CD14-positive monocyte (primary cell): Measurements from ENCODE around the gene CA5A. TPM values are rescaled to one million over a fixed set of nuclear protein-coding genes. Genes with fewer than 3 reads are reported as not detected.

Experiments used
- DNase-seq, 3 donors: peaks; one replicate each; pipeline ENCODE4 v3.0.0-alpha.2; 2011 to 2022
- H2AFZ ChIP-seq: 2 replicates; pipeline ENCODE4 v1.6.0; 2012; ENCODE audit warnings: mild to moderate bottlenecking, low read depth, low read length, inconsistent platforms; ENCODE audit not compliant: insufficient read depth, poor library complexity, severe bottlenecking
- H3K27ac ChIP-seq, 2 donors: 1 replicate in 1 of 2; 2 replicates in 1 of 2; pipeline ENCODE4 v1.5.1; 2012 to 2013; ENCODE audit warnings: low read length in 2 of 2, control low read depth in 1 of 2, inconsistent platforms in 1 of 2, low read depth in 1 of 2, mild to moderate bottlenecking in 1 of 2
- H3K27me3 ChIP-seq, 2 donors: one replicate each; pipeline versions ENCODE4 v1.6.0 to v1.6.1; 2011 to 2013; ENCODE audit warnings: low read length in 2 of 2; ENCODE audit not compliant: control insufficient read depth in 2 of 2, insufficient read depth in 2 of 2
- H3K36me3 ChIP-seq, 2 donors: replicated peaks in 1 of 2; 1 replicate in 1 of 2; 2 replicates in 1 of 2; pipeline versions ENCODE4 v1.5.1 to v1.6.1; 2012 to 2013; ENCODE audit warnings: low read length in 2 of 2, control low read depth in 1 of 2, inconsistent platforms in 1 of 2, mild to moderate bottlenecking in 1 of 2; ENCODE audit not compliant: insufficient read depth in 2 of 2, control insufficient read depth in 1 of 2
- H3K4me1 ChIP-seq, 2 donors: 1 replicate in 1 of 2; 2 replicates in 1 of 2; pipeline versions ENCODE4 v1.5.1 to v1.6.1; 2012 to 2013; ENCODE audit warnings: low read length in 2 of 2, control low read depth in 1 of 2, inconsistent platforms in 1 of 2, mild to moderate bottlenecking in 1 of 2, moderate library complexity in 1 of 2; ENCODE audit not compliant: insufficient read depth in 2 of 2, control insufficient read depth in 1 of 2
- H3K4me2 ChIP-seq: replicated peaks from 2 replicates; pipeline ENCODE3; 2012; ENCODE audit warnings: low read length, moderate library complexity, mild to moderate bottlenecking; ENCODE audit not compliant: poor library complexity, severe bottlenecking; ENCODE audit errors: extremely low read depth
- H3K4me3 ChIP-seq, 3 experiments: fragments of 200-600 bp in 1 of 3; sonication (generic) in 1 of 3; replicated peaks in 1 of 3; 1 replicate in 2 of 3; 2 replicates in 1 of 3; pipeline ENCODE4 v1.5.1; 2011 to 2013; ENCODE audit warnings: low read length in 3 of 3, mild to moderate bottlenecking in 3 of 3, control low read depth in 2 of 3, low read depth in 2 of 3, inconsistent platforms in 1 of 3, moderate library complexity in 1 of 3
- H3K79me2 ChIP-seq: 2 replicates; pipeline ENCODE4 v1.6.0; 2012; ENCODE audit warnings: mild to moderate bottlenecking, control low read depth, inconsistent platforms, low read length, moderate library complexity; ENCODE audit not compliant: insufficient read depth
- H3K9ac ChIP-seq: 2 replicates; pipeline ENCODE4 v1.6.0; 2017; ENCODE audit warnings: low read length, mild to moderate bottlenecking; ENCODE audit not compliant: insufficient read depth, poor library complexity, severe bottlenecking
- H3K9me3 ChIP-seq, 2 donors: replicated peaks in 1 of 2; 1 replicate in 1 of 2; 2 replicates in 1 of 2; pipeline versions ENCODE4 v1.5.1 to v1.6.1; 2012 to 2013; ENCODE audit warnings: low read length in 2 of 2, control low read depth in 1 of 2; ENCODE audit not compliant: control insufficient read depth in 1 of 2, insufficient read depth in 1 of 2
- H4K20me1 ChIP-seq: 2 replicates; pipeline ENCODE4 v1.6.0; 2012; ENCODE audit warnings: mild to moderate bottlenecking, low read length, control low read depth, moderate library complexity; ENCODE audit not compliant: insufficient read depth
- H3K27ac Mint-ChIP-seq, 7 donors: one replicate each; pipeline ENCODE4 v1.8.0; 2020; ENCODE audit warnings: mild to moderate bottlenecking in 7 of 7, mixed read lengths in 7 of 7, moderate library complexity in 6 of 7, inconsistent platforms in 2 of 7
- H3K27me3 Mint-ChIP-seq, 3 donors: one replicate each; pipeline ENCODE4 v1.8.0; 2021 to 2022; ENCODE audit warnings: low read depth in 3 of 3, mild to moderate bottlenecking in 3 of 3, mixed read lengths in 3 of 3, moderate library complexity in 3 of 3, inconsistent platforms in 1 of 3
- H3K36me3 Mint-ChIP-seq, 2 donors: one replicate each; pipeline ENCODE4 v1.8.0; 2020; ENCODE audit warnings: mixed read lengths in 2 of 2, inconsistent platforms in 1 of 2, mild to moderate bottlenecking in 1 of 2
- H3K4me1 Mint-ChIP-seq: one replicate; pipeline ENCODE4 v1.8.0; 2020; ENCODE audit warnings: mild to moderate bottlenecking, mixed read lengths
- H3K4me3 Mint-ChIP-seq, 2 donors: one replicate each; pipeline ENCODE4 v1.8.0; 2020; ENCODE audit warnings: mild to moderate bottlenecking in 2 of 2, mixed read lengths in 2 of 2, moderate library complexity in 1 of 2
- H3K9me3 Mint-ChIP-seq, 7 donors: one replicate each; pipeline ENCODE4 v1.8.0; 2020 to 2022; ENCODE audit warnings: mixed read lengths in 7 of 7, mild to moderate bottlenecking in 6 of 7, moderate library complexity in 6 of 7, inconsistent platforms in 2 of 7
- WGBS: methylation state at CpG from one replicate; pipeline ENCODE4 v1.1.5; 2013; ENCODE audit warnings: missing lambda C conversion rate; ENCODE audit not compliant: insufficient coverage; 5-methylcytosine and 5-hydroxymethylcytosine counted together
- intact Hi-C, 2 donors: fragments of 100-400 bp; cut with micrococcal nuclease; formaldehyde crosslinking; loops; one replicate each; pipeline versions ENCODE4 v1.15.0 to v1.15.1; 2023
- polyA plus RNA-seq, 3 donors: library from polyadenylated mRNA; depleted of rRNA in 1 of 3; unstranded in 2 of 3; stranded (reverse) in 1 of 3; fragments of 300-500 nt in 2 of 3; fragments of >200 nt in 1 of 3; fragmentation: Illumina TruSeq in 2 of 3; gene quantifications; 1 replicate in 2 of 3; 2 replicates in 1 of 3; pipeline ENCODE4 v1.2.3, GENCODE V29; 2012 to 2021
- TF ChIP-seq, protein P1 (sequence below): fragments of 200-600 bp; IDR thresholded peaks from one replicate; pipeline ENCODE4 v1.8.0; 2022; ENCODE audit warnings: antibody characterized with exemption, mild to moderate bottlenecking

Gene CA5A
- polyA plus RNA-seq, 3 donors = not detected

DNA sequence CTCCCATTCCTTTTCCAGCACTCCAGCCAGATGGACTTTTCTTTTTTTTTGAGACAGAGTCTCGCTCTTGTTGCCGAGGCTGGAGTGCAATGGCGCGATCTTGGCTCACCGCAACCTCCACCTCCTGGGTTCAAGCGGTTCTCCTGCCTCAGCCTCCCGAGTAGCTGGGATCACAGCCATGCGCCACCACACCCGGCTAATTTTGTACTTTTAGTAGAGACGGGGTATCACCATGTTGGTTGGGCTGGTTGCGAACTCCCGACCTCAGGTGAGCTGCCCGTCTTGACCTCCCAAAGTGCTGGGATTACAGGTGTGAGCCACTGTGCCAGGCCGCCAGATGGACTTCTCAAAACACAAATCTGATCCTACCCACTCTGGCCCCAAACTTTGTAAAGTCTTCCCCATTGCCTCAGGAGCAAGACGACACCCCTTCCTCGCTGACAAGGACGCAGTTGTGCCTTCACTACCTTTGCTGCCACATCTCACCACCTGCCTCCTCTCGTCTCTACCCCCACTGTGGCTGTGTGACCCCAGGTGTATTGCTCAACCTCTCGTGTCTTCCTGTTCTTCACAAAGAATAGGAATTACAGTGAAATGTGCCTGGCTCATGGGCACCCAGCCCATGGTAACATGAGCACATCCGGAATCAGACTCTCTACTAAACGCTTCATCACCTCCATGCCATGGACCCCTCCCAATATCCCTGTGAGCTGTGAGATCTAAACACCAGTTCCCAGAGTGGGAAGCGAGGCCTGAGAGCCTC is 11.2 kb upstream of the CA5A start:
- Histone ChIP-seq H3K27ac (peak overlapping the region; percentile 82 to 97), H2AFZ (peak overlapping the region; percentile 85), H3K4me3 (peak overlapping the region; percentile 24 to 67 (median 25)), H3K9me3 (no peaks in the 10 kb centered on the region), H3K9ac (peak overlapping the region; percentile 73), H3K27me3 (no peaks in the 10 kb centered on the region), H4K20me1 (no peaks in the 10 kb centered on the region), H3K79me2 (peaks cover 10% of the 10 kb centered on the region), H3K36me3 (no peaks in the 10 kb centered on the region), H3K4me2 (peak overlapping the region; percentile 75), H3K4me1 (peaks cover 44 to 57% of the 10 kb centered on the region in 2 donors)
- no peaks in the 10 kb centered on the region for H3K9me3 Mint-ChIP-seq
- H3K27me3 Mint-ChIP-seq = peaks cover 0 to 2% (median 2%) of the 10 kb centered on the region in 3 donors
- H3K4me1 Mint-ChIP-seq = peaks cover 45% of the 10 kb centered on the region
- TF ChIP-seq, protein P1, sequence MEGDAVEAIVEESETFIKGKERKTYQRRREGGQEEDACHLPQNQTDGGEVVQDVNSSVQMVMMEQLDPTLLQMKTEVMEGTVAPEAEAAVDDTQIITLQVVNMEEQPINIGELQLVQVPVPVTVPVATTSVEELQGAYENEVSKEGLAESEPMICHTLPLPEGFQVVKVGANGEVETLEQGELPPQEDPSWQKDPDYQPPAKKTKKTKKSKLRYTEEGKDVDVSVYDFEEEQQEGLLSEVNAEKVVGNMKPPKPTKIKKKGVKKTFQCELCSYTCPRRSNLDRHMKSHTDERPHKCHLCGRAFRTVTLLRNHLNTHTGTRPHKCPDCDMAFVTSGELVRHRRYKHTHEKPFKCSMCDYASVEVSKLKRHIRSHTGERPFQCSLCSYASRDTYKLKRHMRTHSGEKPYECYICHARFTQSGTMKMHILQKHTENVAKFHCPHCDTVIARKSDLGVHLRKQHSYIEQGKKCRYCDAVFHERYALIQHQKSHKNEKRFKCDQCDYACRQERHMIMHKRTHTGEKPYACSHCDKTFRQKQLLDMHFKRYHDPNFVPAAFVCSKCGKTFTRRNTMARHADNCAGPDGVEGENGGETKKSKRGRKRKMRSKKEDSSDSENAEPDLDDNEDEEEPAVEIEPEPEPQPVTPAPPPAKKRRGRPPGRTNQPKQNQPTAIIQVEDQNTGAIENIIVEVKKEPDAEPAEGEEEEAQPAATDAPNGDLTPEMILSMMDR = no peak
- peaks cover 2 to 4% of the 10 kb centered on the region in 2 donors for H3K36me3 Mint-ChIP-seq
- peak in 1 of 3 donors; percentile 34 for DNase-seq
- H3K27ac Mint-ChIP-seq = peak overlapping the region; percentile 94 to 98 (median 97)
- peak overlapping the region; percentile 70 to 87 for H3K4me3 Mint-ChIP-seq
- WGBS = 89% methylated on average over 22 of the region's 22 CpGs
- intact Hi-C loops = no loop called here

DNA sequence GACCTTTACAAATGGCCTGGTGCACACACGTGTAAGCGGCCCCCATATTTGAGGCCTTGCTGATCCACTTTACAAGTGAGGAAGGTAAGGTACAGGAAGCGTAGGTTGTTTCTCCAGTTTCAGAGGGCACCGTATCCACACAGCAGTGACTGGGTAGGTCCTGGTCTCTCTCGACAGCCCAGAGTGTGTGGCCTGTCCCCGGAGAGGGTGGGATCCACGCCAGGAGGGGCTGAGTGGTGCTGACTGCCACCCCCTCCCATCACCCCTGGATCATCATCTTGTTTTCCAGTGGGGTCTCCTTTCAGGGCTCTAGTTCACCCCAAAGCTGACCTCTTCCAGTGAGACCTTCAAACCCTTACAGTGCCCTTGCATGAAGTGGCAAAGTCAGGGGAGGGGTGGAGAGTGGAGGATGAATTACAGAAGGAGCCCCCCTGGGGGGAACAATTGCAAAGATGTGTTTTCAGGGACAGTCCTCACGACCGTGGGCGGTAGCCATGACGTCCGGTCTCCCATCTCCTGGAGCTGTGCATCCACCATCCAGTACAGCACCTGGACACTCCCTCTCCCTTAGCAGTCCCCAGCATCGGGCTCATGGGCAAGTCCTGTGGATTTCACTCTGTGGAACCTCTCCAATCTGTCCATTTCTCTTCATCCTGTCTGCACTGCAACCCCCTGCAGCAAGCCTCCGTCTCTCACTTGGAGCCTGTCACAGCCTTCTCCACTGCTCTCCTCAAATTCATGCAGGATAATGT is 10.4 kb upstream of the CA5A start:
- Mint-ChIP-seq H3K4me3 (no peak overlapping the region), H3K36me3 (no peaks in the 10 kb centered on the region), H3K27me3 (peaks cover 0 to 2% (median 2%) of the 10 kb centered on the region in 3 donors), H3K4me1 (peaks cover 40% of the 10 kb centered on the region), H3K27ac (peak overlapping the region; percentile 2 to 97 (median 45)), H3K9me3 (no peaks in the 10 kb centered on the region)
- 96% methylated on average over 10 of the region's 14 CpGs for WGBS
- Histone ChIP-seq H3K79me2 (peaks cover 3% of the 10 kb centered on the region), H3K9me3 (no peaks in the 10 kb centered on the region), H3K4me1 (peaks cover 37 to 49% of the 10 kb centered on the region in 2 donors), H3K27ac (no peak overlapping the region), H3K36me3 (no peaks in the 10 kb centered on the region), H4K20me1 (no peaks in the 10 kb centered on the region), H3K9ac (no peak overlapping the region), H3K27me3 (no peaks in the 10 kb centered on the region), H3K4me3 (no peak overlapping the region), H3K4me2 (no peak overlapping the region), H2AFZ (no peak overlapping the region)
- no peak for DNase-seq
- TF ChIP-seq, protein P1 = no peak
- intact Hi-C loops = no loop called here
